Stimulated activated CD4-positive, alpha-beta T cell treated with anti-CD3 and anti-CD28 coated beads, Interleukin-15, amount 100 ng/mL, for 1 hour (primary cell): Measurements from ENCODE around the gene ROCK2.

ENCODE experiments used
- DNase-seq, 2 donors: peaks; one replicate each; pipeline ENCODE4 v3.0.0-alpha.2; 2020; ENCODE audit warnings: low read depth in 1 of 2, low spot score in 1 of 2

ROCK2 gene

DNA sequence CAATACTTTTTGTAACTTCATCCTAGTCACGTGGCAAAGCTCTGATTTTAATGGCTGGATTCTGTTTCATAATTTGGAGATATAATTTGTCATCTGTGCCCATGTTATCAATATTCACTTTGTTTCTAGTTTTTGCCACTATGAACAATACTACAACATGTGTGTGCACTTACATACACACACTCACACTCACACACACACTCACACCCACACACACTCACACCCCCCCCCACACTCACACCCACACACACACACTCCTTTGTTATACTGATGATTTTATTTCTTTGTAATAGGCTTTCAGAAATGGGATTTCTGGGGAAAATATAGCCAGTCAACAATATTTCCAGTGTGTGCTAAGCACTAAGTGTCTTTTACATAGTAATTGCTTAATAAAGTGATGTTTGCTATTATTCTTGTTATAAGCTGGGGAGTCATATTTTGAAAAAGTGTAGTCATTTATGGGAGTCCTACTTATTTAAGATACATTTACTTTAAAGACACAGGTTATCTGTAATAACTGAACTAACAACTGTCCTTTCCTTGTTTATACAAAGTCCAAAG lies 22.8 kb upstream of the ROCK2 start:
- no peak for DNase-seq

- no peak for DNase-seq
These were observed 21.9 kb upstream of the ROCK2 start for GRCh38 chr2:11366326-11366741.

DNA sequence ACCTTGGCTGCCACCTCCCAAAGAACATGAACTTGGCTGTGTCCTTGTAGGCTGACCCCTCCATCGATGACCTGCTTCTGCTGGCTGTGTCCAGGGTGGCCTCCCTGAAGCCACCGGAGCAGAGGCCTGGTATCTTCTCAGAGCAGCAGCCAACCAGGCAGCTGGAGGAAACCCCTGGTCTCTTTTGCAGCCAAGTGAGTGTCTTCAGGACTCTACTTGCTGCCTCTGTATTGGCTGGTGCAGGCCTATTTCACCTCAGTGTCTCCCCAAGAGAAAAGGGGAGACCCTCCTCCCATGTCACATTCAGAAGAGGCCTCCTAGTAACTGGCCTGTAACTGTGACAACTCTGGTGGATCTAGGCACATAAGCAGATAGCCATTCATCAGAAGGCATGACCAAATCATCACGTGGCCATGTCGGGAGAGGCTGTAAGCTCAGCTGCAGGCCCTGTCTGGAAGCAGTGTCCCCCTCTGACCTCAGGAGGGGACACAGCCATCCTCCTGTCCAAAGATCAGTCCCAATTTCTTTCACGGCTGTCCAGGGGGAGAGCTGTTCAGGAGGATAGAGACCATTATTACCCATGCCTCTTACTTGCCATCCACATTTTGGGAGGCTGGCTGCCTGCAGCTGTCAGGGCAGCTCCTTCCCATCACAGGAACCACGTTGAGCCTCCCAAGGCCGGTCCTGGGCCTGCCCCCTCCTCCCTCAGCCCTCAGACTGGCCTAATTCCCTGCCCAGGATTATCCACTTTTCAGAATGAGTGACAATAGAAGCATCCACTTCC lies 20.9 kb upstream of the ROCK2 start:
- DNase-seq: no peak

DNA sequence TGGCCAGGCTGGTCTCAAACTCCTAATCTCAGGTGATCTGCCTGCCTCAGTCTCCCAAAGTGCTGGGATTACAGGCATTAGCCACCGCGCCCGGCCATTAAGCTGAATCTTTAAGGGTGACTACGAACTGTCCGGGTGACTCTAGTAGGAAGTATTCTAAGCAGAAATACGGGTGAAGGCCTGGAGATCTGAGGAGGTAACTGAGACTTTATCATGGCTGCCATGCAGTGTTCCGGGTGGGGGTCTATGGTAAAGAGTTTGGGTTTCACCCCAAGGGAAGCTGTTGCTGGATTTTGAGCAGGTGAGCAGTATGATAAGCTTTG lies 20.1 kb upstream of the ROCK2 start:
- DNase-seq: no peak

GRCh38 chr2:11363868-11364564 lies 19.6 kb upstream of the ROCK2 start:
- DNase-seq: no peak

DNA sequence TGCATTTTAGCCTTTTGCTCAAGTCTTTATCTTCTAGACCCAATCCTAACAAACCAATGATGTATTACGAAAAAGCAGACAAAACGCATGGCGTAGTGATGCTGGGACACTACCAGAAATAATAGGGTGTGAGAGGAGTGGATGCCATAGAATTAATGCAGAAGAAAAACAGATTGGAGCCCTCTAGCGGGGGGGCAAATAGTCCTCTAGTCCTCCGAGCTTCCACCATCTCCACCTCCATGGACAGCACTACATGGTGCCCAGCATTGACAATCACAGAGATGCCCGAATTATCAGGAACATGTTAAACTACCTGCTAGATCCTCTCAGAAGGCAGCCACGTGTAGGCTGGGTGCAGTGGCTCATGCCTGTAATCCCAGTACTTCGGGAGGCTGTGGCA lies 15.4 kb upstream of the ROCK2 start:
- DNase-seq: no peak

DNA sequence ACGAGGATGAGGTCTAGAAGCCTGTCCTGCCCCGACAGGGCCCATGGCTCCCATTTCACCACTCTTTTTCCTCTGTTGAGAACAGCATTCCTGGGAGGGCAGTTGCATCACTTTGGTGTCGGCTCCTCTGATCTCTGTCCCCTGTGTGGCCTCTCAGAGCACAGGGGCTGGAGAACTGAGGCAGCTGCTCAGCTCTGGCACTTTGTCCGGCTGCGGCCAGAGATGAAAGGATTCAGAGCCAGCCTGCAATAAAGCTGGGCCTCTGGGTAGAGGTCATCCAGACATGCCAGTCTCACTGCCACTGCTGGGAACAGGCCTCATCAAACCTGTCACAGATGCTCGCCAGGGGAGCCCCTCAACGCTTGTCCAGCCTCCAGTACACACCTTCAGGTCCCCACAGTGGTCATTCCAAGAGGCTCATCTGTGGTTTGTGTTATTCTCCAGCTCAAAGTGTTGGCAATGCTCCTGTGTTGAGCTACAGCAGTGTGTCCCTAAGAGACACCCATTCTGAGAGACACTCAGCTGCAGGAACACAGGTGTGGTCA lies 13.1 kb upstream of the ROCK2 start:
- DNase-seq: no peak

DNA sequence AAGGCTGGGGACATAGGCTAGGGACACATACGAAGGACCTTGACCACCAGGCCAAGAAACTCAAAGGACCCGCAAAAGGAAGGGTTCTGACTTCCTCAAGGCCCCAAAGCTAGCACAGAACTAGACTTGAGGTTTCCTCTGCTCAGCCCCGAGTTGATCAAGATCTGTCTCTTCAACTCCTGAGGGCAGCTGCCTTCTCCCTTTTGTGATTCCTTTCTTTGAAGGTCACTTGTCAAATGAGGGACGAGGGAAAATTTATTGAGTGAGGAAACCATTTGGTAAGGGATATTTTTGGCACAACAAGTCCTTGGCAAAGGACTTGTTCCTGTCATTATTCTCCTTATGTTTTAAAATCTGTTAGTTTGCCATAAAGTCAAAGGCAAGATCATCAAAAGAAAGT lies 12.3 kb upstream of the ROCK2 start:
- no peak for DNase-seq

DNA sequence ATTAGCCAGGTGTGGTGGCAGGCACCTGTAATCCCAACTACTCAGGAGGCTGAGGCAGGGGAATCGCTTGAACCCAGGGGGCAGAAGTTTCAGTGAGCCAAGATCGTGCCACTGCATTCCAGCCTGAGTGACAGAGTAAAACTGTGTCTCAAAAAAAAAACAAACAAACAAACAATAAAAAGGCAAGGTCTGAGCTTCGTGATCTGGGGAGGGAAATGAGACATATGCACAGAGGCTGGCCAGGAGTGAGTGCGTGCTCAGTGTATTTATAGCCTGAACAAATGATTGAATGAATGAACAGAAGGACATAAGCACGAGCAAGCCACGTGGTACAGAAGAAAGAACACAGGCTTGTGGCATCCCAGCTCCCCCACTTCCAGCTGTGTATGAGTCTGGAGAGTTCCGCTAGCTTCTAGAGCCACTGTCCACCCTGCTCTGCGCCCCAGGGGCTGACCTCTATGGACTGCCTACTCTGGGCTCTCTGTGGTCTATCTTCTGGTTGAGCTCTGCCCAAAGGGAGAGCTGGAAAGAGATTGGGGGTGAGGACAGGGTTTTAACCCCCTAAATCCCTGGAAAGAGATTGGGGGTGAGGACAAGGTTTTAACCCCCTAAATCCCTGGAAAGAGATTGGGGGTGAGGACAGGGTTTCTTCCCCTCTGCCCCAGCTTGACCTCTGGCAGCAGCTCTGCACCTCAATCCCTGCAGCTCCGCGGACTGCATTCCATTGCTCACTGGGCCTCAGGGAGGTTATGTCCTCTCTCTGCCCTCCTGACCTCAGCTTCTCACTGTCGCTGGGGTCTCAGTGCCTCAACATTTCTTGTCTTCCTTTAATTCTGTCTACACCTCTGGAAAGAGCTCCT lies 11.0 kb upstream of the ROCK2 start:
- no peak for DNase-seq

GRCh38 chr2:11354363-11355154 lies 10.1 kb upstream of the ROCK2 start:
- no peak for DNase-seq

DNA sequence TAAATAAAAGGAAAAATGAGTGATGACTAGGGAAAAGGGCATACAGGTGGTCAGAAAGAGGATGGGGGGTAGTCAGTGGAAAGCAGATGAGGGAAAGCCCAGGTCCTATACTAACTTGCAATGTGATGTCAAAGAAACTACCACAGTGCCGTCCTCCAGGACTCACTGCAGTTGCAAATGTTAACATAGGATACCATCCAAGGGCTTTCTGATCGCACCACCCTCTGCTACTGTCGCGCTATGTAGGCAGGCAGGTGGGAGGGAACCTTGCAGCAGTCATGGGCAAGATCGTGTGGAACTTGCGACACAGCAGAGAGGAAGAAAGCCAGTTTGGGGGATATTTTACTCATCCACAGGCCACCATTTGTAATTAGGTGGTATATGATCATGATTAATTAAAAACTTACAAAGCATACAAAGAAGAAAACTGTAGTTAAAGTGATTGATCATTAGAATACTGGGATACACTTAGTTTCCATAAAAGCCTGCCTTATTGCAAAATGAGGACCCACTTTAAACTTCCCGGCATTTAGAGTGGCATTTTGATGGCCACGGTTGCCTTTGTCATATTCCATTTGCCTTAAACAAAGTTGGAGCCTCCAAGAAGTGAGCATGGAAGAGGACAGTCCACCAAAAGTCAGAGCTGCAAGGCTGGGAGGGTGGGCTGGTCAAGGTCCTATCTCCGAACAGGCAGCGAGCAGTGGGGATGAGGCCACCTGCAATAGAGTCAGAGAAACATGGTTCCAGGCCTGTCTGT lies 8.5 kb upstream of the ROCK2 start:
- no peak for DNase-seq

DNA sequence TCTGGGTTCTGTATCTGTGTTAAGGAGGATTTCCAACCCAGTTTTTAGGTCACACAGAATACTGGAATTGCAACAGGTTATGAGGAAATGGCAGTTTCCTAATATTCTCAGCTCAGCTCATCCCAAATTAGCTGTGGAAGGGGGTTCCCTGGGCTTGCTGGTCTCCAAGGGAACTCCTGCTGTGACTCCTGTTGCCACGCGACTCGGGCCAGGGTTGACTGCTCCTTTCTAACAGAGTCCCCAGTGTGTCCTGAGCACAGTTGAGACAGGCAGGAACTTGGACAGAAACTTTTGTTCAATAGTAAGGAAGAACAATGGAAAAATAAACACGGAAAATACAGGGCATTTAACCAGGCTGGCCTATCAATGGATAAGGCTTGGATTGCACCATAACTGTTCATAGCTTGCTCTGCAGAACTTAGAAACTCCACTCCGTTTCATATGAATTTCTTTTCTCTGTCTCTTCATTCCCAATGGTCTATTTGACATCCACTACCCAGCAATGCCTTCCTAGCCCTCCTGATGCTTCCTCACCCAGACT lies 3.8 kb upstream of the ROCK2 start:
- no peak for DNase-seq

DNA sequence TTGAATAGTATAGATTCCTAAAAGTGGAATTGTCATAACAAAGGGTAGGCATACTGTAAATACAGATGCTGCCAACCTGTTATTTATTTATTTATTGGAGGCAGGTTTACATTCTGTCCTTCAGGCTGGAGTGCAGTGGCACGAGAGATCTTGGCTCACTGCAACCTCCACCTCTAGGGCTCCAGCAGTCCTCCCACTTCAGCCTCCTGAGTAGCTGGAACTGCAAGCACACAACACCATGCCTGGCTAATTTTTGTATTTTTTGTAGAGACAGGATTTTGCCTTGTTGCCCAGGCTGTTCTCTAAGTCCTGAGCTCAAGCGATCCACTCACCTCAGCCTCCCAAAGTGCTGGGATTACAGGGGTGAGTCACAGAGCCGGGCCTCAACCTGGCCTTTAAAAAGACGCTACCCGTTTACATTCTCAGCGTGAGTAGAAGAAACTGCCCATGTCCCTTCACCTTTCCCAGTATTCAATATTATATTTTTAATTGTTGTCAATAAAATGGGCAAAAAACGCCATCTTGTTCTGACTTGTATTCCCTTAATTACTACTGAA lies 3.0 kb upstream of the ROCK2 start:
- no peak for DNase-seq

- DNase-seq: no peak
These were observed 1.6 kb upstream of the ROCK2 start for GRCh38 chr2:11346023-11346482.

GRCh38 chr2:11344956-11345677 lies 681 bp upstream of the ROCK2 start:
- peak in 1 of 2 donors; percentile 2 for DNase-seq

GRCh38 chr2:11343650-11344341 lies 640 bp downstream of the ROCK2 start:
- DNase-seq: peak in 1 of 2 donors; percentile 15

- DNase-seq: no peak
These were observed 1.1 kb downstream of the ROCK2 start for GRCh38 chr2:11343368-11343649.
